C4-2B (cell line): ENCODE results near the gene RAB3B.

Experiments
- CTCF ChIP-seq: fragments of 450-650 bp; conservative IDR thresholded peaks from 2 replicates; pipeline ENCODE4 v1.5.1; 2017; ENCODE audit warnings: mild to moderate bottlenecking
- ZFX ChIP-seq: fragments of 450-650 bp; IDR thresholded peaks from 2 replicates; pipeline ENCODE4 v1.6.1; 2017

GRCh38 chr1:51968632-51969031, 21.9 kb downstream of the RAB3B start:
- TF ChIP-seq CTCF (no peak), ZFX (no peak)
